ENCODE measurements around the gene DCBLD1.
"Not testable (repeated sequence)": the region's sequence is repeated elsewhere in the genome, so short reads cannot be mapped to it uniquely, and the experiment has no call there.

The DCBLD1 gene

GRCh38 chr6:117503211-117503610 is 20.7 kb downstream of the DCBLD1 start:
- DNase-seq = no peak

GRCh38 chr6:117504478-117505144 is 22.1 kb downstream of the DCBLD1 start:
- no peak for DNase-seq

GRCh38 chr6:117505311-117505710 is 22.8 kb downstream of the DCBLD1 start:
- DNase-seq = no peak

- no peak for DNase-seq
Observed at GRCh38 chr6:117506180-117506835, 23.8 kb downstream of the DCBLD1 start.

- no peak for DNase-seq
Observed at GRCh38 chr6:117506907-117507306, 24.4 kb downstream of the DCBLD1 start.

- DNase-seq = no peak
Observed at GRCh38 chr6:117508450-117508971, 26.0 kb downstream of the DCBLD1 start.

GRCh38 chr6:117509021-117509420 is 26.5 kb downstream of the DCBLD1 start:
- DNase-seq = no peak

GRCh38 chr6:117512056-117512828 is 29.8 kb downstream of the DCBLD1 start:
- no peak for DNase-seq

GRCh38 chr6:117512987-117513573 is 30.6 kb downstream of the DCBLD1 start:
- no peak for DNase-seq

- DNase-seq = no peak
Observed at GRCh38 chr6:117513778-117514365, 31.4 kb downstream of the DCBLD1 start.

GRCh38 chr6:117514655-117515054 is 32.2 kb downstream of the DCBLD1 start:
- no peak for DNase-seq

- DNase-seq = no peak
Observed at GRCh38 chr6:117515326-117515725, 32.9 kb downstream of the DCBLD1 start.

- not testable (repeated sequence) for DNase-seq
Observed at GRCh38 chr6:117517995-117518394, 35.5 kb downstream of the DCBLD1 start.

GRCh38 chr6:117518870-117519269 is 36.4 kb downstream of the DCBLD1 start:
- no peak for DNase-seq

- no peak for DNase-seq
Observed at GRCh38 chr6:117520603-117521395, 38.3 kb downstream of the DCBLD1 start.

- DNase-seq = no peak
Observed at GRCh38 chr6:117521791-117522502, 39.5 kb downstream of the DCBLD1 start.

GRCh38 chr6:117525607-117526006 is 43.1 kb downstream of the DCBLD1 start:
- no peak for DNase-seq

GRCh38 chr6:117530467-117531242 is 48.2 kb downstream of the DCBLD1 start:
- no peak for DNase-seq

GRCh38 chr6:117531346-117531745 is 48.9 kb downstream of the DCBLD1 start:
- no peak for DNase-seq
